ENCODE data around the gene C4orf54. TPM values are rescaled to one million over a fixed set of nuclear protein-coding genes. Genes with fewer than 3 reads are reported as not detected.

The C4orf54 gene
- total RNA-seq, 4 donors from 2014 or later, result 0.21 TPM; not detected in 3

DNA sequence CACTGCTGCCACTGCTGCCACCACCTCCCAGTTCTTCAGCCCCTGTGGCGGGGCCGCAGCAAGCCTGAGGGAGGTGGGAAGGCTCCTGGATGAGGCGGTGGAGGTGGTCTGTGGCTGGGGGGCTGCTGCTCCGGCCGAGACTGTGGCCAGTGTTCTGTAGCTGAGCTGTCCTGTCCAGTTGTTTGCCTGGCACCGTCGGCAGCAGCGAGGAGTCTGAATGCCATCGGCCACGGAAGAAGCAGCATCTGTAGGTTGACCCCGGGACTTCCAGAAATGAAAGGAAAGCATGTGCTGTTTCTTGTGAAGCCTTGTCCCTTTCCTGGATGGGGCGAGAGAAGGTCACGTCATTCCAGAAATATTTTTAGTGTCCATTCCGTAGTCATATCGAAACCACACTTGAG lies 3.3 kb downstream of the C4orf54 start:
- intact Hi-C loops (cut with DNase I; ENCODE audit: low total_unique reads), result no loop called here
- no peak for TF ChIP-seq CTCF (IDR thresholded peaks at IDR 0.05)
- TF ChIP-seq POLR2A (IDR thresholded peaks at IDR 0.05), result no peak
- H3K4me3 ChIP-seq, result no peak overlapping the region
- DNase-seq, result no peak
- H3K4me1 ChIP-seq, result no peaks in the 10 kb centered on the region
- H3K27me3 ChIP-seq, result no peaks in the 10 kb centered on the region
- no peaks in the 10 kb centered on the region for H3K9me3 ChIP-seq
- H3K36me3 ChIP-seq, result no peaks in the 10 kb centered on the region
- no peak overlapping the region for H3K27ac ChIP-seq

GRCh38 chr4:99653916-99654315 lies 3.7 kb downstream of the C4orf54 start:
- Histone ChIP-seq H3K27ac (no peak overlapping the region), H3K9me3 (no peaks in the 10 kb centered on the region), H3K27me3 (no peaks in the 10 kb centered on the region), H3K4me1 (no peaks in the 10 kb centered on the region), H3K36me3 (no peaks in the 10 kb centered on the region), H3K4me3 (no peak overlapping the region)
- intact Hi-C loops (cut with DNase I; ENCODE audit: low total_unique reads), result no loop called here
- no peak for TF ChIP-seq POLR2A (IDR thresholded peaks at IDR 0.05)
- TF ChIP-seq CTCF (IDR thresholded peaks at IDR 0.05), result no peak
- DNase-seq, result no peak

- no peak for DNase-seq
- Histone ChIP-seq H3K36me3 (no peaks in the 10 kb centered on the region), H3K4me1 (no peaks in the 10 kb centered on the region), H3K4me3 (no peak overlapping the region), H3K9me3 (no peaks in the 10 kb centered on the region), H3K27me3 (no peaks in the 10 kb centered on the region), H3K27ac (no peak overlapping the region)
- intact Hi-C loops (cut with DNase I; ENCODE audit: low total_unique reads), result no loop called here
- TF ChIP-seq POLR2A (IDR thresholded peaks at IDR 0.05), result no peak
Measured at GRCh38 chr4:99652596-99653436, 4.8 kb downstream of the C4orf54 start.

GRCh38 chr4:99651811-99652485 lies 5.7 kb downstream of the C4orf54 start:
- intact Hi-C loops (cut with DNase I; ENCODE audit: low total_unique reads), result no loop called here
- no peak for DNase-seq

More at GRCh38 chr4:99651811-99652485, 5.7 kb downstream of the C4orf54 start:
- Histone ChIP-seq H3K9me3 (no peaks in the 10 kb centered on the region), H3K4me1 (no peaks in the 10 kb centered on the region), H3K27ac (no peak overlapping the region), H3K27me3 (no peaks in the 10 kb centered on the region), H3K36me3 (no peaks in the 10 kb centered on the region), H3K4me3 (no peak overlapping the region)
- TF ChIP-seq POLR2A (IDR thresholded peaks at IDR 0.05), result no peak
- no peak for TF ChIP-seq CTCF (IDR thresholded peaks at IDR 0.05)

Data from uterus (tissue), 4 donors.